A549 treated with CpdA at 1 μM for 4 hours (cell line): ENCODE results near the gene MACROH2A2. TPM values are rescaled to one million over a fixed set of nuclear protein-coding genes. Genes with fewer than 3 reads are reported as not detected.

Source experiments
- total RNA-seq: library from RNA; stranded (reverse); fragments of 200-300 nt; extraction: Qiagen RNA extraction; gene quantifications from 5 replicates; pipeline ENCODE4 v1.2.3, GENCODE V29; 2022; ENCODE audit warnings: low read depth

The MACROH2A2 gene
- total RNA-seq, result 24.2 to 29.4 TPM (median 28.3 TPM) in 5 replicates

DNA sequence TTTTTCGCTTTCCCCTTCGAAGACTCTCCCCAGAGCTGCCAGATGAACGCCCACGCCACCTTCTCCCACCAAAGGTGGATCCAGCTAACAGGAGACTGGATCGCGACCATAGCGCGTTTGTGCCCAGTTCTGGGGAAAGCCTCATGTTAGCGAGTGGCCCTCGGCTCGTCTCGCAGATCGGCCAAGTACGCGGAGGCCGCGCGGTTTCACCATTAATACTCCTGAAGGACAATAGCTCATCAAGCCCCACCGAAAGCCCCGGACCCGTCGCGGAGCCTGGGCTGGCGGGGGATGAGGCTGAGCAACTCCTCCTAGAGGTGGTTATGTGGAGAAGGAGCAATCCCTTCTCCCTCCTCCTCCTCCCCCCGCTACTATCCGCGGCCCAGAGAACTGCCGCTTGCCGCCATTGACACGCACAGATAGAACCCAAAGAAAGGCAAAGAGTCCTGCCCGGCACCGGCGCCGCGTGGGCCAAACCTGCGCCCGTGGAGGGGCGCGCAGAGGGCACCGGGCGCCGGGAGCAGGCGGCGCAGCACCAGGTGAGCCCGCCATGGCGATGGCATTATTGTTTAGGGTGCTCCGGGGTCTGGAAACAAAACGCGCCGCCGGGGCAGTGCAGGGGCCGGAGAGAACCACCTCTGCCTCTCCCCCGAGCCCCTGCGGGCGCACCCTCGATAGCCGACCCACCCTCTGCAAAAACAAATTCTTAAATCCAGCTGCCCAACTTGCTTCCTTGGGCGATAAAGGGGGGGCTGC, at the start of gene MACROH2A2:
MACROH2A2 (plus strand) TSS at position 385 of the 756 bp plus-strand sequence. CDS start 22,813 bp downstream, outside the sequence.

DNA sequence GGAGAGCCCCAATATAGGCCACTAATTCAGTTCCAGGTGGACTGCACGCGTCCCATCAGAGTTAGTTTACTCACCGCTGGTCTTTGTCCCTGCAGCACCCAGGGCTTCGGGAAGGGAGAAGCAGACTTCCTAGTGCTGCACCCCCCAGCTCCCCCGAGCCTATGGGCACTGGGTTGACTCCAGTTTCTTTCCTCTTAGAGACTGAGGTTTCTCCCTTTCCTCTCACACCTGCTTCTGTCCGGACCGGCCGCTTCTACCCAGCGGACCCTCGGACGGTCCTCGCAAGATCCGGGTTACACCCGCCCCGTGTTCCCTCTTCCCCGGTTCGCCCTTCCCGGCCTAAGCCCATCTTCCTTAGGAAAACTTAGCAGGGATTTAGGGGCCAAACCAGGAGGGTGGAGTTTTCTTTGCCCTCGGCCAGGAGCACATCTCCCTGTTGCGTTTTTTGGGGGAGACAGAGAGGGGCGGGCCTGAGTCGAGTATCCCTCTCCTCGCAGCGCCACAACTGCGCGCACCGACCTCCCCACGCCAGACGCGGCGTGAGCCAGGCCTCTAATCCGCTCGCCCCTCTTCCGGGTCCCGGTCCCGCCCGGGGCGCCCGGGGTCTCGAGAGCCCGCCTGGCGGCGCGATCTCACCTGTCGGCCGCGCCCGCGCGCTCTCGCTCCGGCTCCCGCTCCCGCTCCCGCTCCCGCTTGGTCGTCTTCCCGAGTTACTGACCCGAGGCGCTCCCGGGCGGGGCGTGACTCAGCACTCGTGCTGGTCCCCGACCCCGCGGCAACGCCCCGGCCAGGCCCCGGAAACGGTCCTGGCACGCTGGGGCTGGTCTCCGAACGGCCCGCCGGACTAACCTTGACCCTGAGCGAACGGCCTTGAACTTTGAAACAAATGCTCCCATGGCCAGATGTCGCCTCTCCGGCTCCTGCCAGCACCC, 79.7 kb downstream of the MACROH2A2 start, which contains the start of gene AIFM2:
AIFM2 (minus strand) TSS at position 728 of the 932 bp plus-strand sequence. CDS start 8,741 bp downstream, outside the sequence.

DNA sequence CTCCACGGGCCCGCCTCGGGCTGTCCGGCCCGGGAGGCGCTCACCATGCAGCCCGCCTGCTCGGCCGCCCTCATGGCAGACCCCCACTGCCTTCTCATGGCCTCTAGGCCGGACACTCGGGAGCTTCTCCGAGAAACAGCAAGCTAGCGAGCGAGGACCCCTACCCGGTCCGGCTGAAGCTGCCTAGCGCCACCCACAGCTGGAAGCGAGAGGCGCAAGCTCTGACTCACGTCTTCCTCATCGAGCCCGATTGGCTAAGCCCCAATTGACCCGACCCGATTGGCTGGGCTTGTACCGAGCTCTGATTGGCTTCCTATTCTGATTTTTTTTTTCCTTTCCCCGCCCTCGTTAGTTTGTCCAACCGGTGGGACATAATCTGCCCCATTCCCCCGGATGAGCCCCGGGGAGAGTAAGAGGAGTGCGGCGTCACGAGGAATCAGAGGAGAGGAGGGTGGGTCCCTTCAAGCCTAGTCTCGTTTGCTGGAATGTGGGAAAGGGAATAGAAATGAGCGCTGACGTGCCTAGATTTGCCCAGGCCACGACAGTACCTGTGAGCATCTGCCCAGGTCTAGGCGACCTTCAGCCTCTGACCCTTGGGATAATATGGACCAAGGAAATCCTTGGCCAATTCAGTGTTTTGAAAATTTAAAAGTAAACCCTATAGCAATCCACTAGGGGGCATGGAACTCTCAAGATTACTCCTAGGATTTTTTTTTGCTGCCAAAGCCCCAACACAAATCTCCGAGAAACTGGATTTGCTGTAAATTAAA, 94.0 kb downstream of the MACROH2A2 start, which contains the start of gene TYSND1:
TYSND1 (minus strand) TSS at position 212 of the 770 bp plus-strand sequence; CDS start at position 98, 114 bp downstream.

Other genes with a start within 250 kb of the MACROH2A2 start
- 30.3 to 37.0 TPM (median 36.3 TPM) in 5 replicates for gene AIFM2, start 80.0 kb downstream of the MACROH2A2 start, total RNA-seq
- gene TYSND1, start 93.9 kb downstream of the MACROH2A2 start, total RNA-seq, result 12.6 to 20.3 TPM (median 18.7 TPM) in 5 replicates
- gene SAR1A, start 117.7 kb downstream of the MACROH2A2 start, total RNA-seq, result 71.7 to 85.4 TPM (median 81.5 TPM) in 5 replicates
- gene PPA1, start 180.6 kb downstream of the MACROH2A2 start, total RNA-seq, result 179 to 224 TPM (median 197 TPM) in 5 replicates
- not detected in 5 replicates for gene NPFFR1, start 231.2 kb downstream of the MACROH2A2 start, total RNA-seq